GM12872 (cell line): Measurements from ENCODE around the gene TPD52L2.

ENCODE experiments used
- TF ChIP-seq, protein P1 (sequence below): IDR thresholded peaks from 3 replicates; pipeline ENCODE4 v1.5.1; 2011; ENCODE audit warnings: low read depth, mild to moderate bottlenecking, low read length, moderate library complexity; ENCODE audit not compliant: insufficient read depth

Gene TPD52L2

GRCh38 chr20:63894358-63895201, 29.5 kb downstream of the TPD52L2 start, which contains the start of gene DNAJC5:
TSS of gene DNAJC5 (plus strand) at chr20:63895126. CDS start at chr20:63928346, 33,220 bp downstream.
- TF ChIP-seq, protein P1, sequence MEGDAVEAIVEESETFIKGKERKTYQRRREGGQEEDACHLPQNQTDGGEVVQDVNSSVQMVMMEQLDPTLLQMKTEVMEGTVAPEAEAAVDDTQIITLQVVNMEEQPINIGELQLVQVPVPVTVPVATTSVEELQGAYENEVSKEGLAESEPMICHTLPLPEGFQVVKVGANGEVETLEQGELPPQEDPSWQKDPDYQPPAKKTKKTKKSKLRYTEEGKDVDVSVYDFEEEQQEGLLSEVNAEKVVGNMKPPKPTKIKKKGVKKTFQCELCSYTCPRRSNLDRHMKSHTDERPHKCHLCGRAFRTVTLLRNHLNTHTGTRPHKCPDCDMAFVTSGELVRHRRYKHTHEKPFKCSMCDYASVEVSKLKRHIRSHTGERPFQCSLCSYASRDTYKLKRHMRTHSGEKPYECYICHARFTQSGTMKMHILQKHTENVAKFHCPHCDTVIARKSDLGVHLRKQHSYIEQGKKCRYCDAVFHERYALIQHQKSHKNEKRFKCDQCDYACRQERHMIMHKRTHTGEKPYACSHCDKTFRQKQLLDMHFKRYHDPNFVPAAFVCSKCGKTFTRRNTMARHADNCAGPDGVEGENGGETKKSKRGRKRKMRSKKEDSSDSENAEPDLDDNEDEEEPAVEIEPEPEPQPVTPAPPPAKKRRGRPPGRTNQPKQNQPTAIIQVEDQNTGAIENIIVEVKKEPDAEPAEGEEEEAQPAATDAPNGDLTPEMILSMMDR, result no peak

DNA sequence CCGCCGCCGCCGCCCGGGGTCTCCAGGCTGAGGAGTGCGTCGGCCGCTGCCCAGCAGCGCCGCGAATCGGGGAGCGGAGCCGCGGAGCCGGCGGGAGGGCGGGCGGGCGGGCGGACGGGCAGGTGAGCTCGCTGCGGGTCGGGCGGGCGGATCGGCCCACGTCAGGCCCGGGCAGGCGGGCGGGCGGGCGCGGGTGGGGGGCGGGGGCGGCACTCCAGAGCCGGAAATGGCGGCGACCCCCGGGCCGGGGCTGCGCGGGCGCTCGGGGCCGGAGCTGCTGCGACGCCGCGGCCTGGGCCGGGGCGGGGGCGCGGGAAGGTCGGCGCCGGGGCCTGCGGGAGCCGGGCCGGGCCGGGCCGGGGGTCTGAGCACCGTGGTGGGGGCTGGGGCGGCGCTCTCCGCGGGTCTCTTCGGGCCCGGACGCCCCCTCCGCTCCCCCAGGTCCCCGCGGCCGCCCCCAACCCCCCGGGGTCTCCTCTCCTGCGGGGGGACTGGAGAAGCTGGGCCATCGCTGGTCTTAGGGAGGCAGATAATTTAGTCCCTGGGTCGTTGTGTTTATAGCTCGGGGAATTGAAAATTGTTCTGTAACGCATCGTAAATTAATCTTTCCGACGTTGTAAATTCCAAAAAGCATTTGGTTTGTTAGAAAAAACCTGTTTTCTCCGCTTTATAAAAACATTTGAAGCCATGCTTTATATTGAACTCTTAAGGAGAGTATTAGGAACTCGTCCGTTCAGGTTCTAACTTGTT, 30.3 kb downstream of the TPD52L2 start:
- TF ChIP-seq, protein P1, result no peak

DNA sequence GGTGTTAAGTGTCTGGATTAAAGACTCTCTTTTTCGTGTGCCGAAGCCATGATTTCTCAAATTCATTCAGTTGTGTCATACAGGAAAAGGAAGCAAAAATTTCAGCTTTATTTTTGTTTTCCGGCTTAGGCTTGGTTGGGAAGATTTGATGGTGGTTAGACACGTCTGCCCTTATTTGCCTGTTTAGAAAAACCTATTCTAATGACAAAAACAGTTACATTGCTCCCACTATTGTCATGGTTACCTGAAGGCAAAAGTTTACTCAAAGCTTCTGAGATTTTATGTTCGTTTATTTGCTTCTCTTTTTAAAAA, 30.8 kb downstream of the TPD52L2 start:
- TF ChIP-seq, protein P1, result no peak

DNA sequence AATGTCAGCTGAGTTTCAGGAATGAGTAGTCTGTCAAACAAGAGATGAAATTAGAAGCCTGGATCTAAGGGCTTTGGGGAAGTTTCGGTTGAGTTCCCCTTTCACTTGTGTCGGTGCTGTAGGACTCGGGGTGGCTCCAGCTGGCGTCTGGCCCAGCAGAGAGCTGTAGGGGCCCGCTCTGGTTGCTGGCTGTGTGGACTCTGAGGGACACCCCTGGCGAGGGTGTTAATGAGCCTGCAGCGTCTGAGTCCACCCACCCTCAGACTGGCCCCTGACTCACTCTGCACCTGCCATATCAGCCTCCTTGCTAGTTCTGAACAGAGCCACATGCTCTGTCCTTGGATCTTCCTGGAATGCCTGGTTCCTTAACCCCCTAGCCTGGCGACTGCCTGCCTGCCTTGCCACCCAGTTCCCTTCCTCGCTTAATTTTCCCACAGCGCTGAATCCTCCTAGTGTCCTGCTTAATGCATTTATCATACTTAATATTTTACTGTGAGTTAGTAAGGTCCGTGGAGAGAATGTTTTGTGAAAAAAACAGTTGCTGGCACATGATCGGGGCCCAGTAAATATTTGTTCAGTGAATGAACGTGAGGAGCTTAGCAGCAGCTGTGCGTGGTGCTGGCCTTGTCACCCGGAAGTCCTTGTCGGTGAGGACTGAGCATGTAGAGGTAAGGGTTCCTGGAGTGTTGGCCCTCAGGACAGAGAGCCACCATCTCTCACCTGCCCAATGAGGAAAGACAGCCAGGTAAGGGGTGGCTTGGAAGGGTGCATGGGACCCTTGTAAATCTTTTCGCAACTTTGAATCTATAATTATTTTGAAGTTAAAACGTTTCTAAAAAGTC, 31.4 kb downstream of the TPD52L2 start:
- TF ChIP-seq, protein P1, result no peak

GRCh38 chr20:63897978-63898561, 33.0 kb downstream of the TPD52L2 start:
- TF ChIP-seq, protein P1, result no peak

DNA sequence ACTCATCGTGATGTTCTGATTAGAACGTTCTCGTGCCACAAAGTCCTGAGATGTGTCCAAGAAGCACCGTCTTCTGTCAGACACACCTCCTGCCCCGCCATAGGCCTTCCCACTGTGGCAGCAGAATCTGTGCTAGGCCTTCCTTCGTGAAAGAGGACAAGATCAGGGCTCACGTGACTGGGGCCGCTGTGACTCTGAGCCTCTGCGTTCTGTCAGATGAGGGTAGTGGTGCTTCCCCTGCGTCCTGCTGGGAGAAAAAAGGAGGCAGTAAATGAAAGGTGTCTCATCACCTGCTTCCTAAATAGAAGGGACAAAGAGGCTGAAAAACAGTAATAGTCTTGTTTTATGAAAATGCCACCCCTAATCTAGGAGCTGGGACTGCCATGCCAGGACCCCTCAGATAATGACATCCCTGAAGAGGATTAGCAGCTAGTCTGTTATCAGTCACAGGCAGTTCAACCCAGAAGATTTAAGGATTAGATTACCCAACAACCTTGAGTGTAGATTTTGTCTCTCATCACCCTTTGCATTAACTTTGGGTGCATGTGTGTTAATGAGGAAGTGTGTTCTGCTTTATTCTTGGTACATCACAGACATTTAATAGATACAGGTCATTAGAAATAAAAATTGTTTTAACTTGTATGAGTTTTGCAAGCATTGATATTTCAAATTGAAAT, 34.0 kb downstream of the TPD52L2 start:
- TF ChIP-seq, protein P1, result no peak
